H9 (cell line): ENCODE data around the gene STH. TPM values are rescaled to one million over a fixed set of nuclear protein-coding genes. Genes with fewer than 3 reads are reported as not detected.

ENCODE experiments used
- DNase-seq: peaks from one replicate; pipeline ENCODE4 v3.0.0-alpha.2; 2017
- H2AFZ ChIP-seq: one replicate; pipeline ENCODE4 v1.6.1; 2013; ENCODE audit warnings: mild to moderate bottlenecking, low read length, control low read depth, moderate library complexity
- H2AK5ac ChIP-seq: 2 replicates; pipeline ENCODE4 v1.6.1; 2013; ENCODE audit warnings: low read length, control low read depth, mixed read lengths; ENCODE audit not compliant: insufficient read length
- H2BK120ac ChIP-seq: one replicate; pipeline ENCODE4 v1.6.1; 2013; ENCODE audit warnings: low read depth, mild to moderate bottlenecking, low read length, control low read depth, inconsistent platforms; ENCODE audit not compliant: poor library complexity, severe bottlenecking
- H2BK12ac ChIP-seq: 2 replicates; pipeline ENCODE4 v1.6.1; 2013; ENCODE audit warnings: low read length, control low read depth, mixed read lengths, low read depth; ENCODE audit not compliant: insufficient read length
- H2BK15ac ChIP-seq: 2 replicates; pipeline ENCODE4 v1.6.1; 2013; ENCODE audit warnings: low read depth, low read length, control low read depth
- H2BK20ac ChIP-seq: one replicate; pipeline ENCODE4 v1.6.1; 2013; ENCODE audit warnings: low read depth, mild to moderate bottlenecking, low read length, control low read depth, inconsistent platforms; ENCODE audit not compliant: poor library complexity, severe bottlenecking
- H2BK5ac ChIP-seq: 2 replicates; pipeline ENCODE4 v1.6.1; 2013; ENCODE audit warnings: low read length, control low read depth, mixed read lengths; ENCODE audit not compliant: insufficient read length
- H3K14ac ChIP-seq: 2 replicates; pipeline ENCODE4 v1.6.1; 2013; ENCODE audit warnings: low read length, control low read depth; ENCODE audit not compliant: insufficient read depth
- H3K18ac ChIP-seq: 2 replicates; pipeline ENCODE4 v1.6.1; 2013; ENCODE audit warnings: low read depth, mild to moderate bottlenecking, mixed read lengths, low read length, control low read depth; ENCODE audit not compliant: insufficient read length
- H3K23ac ChIP-seq: 2 replicates; pipeline ENCODE4 v1.6.1; 2013; ENCODE audit warnings: low read length, control low read depth, mixed read lengths, low read depth; ENCODE audit not compliant: insufficient read length
- H3K23me2 ChIP-seq: 2 replicates; pipeline ENCODE4 v1.6.1; 2013; ENCODE audit warnings: low read depth, mild to moderate bottlenecking, mixed read lengths, low read length, control low read depth; ENCODE audit not compliant: insufficient read length, poor library complexity, severe bottlenecking
- H3K27ac ChIP-seq: 2 replicates; pipeline ENCODE4 v1.5.1; 2013; ENCODE audit warnings: low read length, control low read depth, mixed read lengths, low read depth; ENCODE audit not compliant: insufficient read length
- H3K27me3 ChIP-seq: 2 replicates; pipeline ENCODE4 v1.6.1; 2013; ENCODE audit warnings: low read length, control low read depth, inconsistent platforms; ENCODE audit not compliant: insufficient read depth
- H3K4ac ChIP-seq: 2 replicates; pipeline ENCODE4 v1.6.1; 2013; ENCODE audit warnings: low read depth, mild to moderate bottlenecking, control low read depth, inconsistent platforms, low read length, moderate library complexity
- H3K4me1 ChIP-seq: 2 replicates; pipeline ENCODE4 v1.6.1; 2013; ENCODE audit warnings: low read length, control low read depth, inconsistent platforms; ENCODE audit not compliant: insufficient read depth
- H3K4me2 ChIP-seq: 2 replicates; pipeline ENCODE4 v1.6.1; 2013; ENCODE audit warnings: low read length, control low read depth, mixed read lengths; ENCODE audit not compliant: insufficient read length, insufficient read depth
- H3K56ac ChIP-seq: 2 replicates; pipeline ENCODE4 v1.6.1; 2013; ENCODE audit warnings: low read depth, mild to moderate bottlenecking, mixed read lengths, low read length, control low read depth; ENCODE audit not compliant: insufficient read length
- H3K79me1 ChIP-seq: 2 replicates; pipeline ENCODE4 v1.6.1; 2013; ENCODE audit warnings: low read depth, mild to moderate bottlenecking, moderate library complexity, low read length, control low read depth, inconsistent platforms; ENCODE audit not compliant: insufficient read depth, poor library complexity, severe bottlenecking
- H3K79me2 ChIP-seq: 2 replicates; pipeline ENCODE4 v1.6.1; 2013; ENCODE audit warnings: low read length, control low read depth, inconsistent platforms; ENCODE audit not compliant: insufficient read depth
- H3K9ac ChIP-seq: 2 replicates; pipeline ENCODE4 v1.6.1; 2013; ENCODE audit warnings: low read length, control low read depth, mixed read lengths; ENCODE audit not compliant: insufficient read length; ENCODE audit errors: extremely low read depth
- H3K9me3 ChIP-seq: one replicate; pipeline ENCODE4 v1.6.1; 2013; ENCODE audit warnings: low read depth, low read length, inconsistent platforms; ENCODE audit not compliant: control insufficient read depth
- H3T11ph ChIP-seq: one replicate; pipeline ENCODE4 v1.6.1; 2013; ENCODE audit warnings: mild to moderate bottlenecking, low read length, control low read depth, inconsistent platforms
- H4K20me1 ChIP-seq: one replicate; pipeline ENCODE4 v1.6.1; 2013; ENCODE audit not compliant: control insufficient read depth, insufficient read length, insufficient read depth
- H4K5ac ChIP-seq: 2 replicates; pipeline ENCODE4 v1.6.1; 2013; ENCODE audit warnings: low read depth, mild to moderate bottlenecking, mixed read lengths, low read length, control low read depth; ENCODE audit not compliant: insufficient read length
- H4K8ac ChIP-seq: replicated peaks from 2 replicates; pipeline ENCODE4 v1.6.1; 2013; ENCODE audit warnings: low read length, control low read depth, mixed read lengths, low read depth; ENCODE audit not compliant: insufficient read length
- H4K91ac ChIP-seq: 2 replicates; pipeline ENCODE4 v1.6.1; 2013; ENCODE audit warnings: low read depth, mild to moderate bottlenecking, moderate library complexity, mixed read lengths, low read length, control low read depth; ENCODE audit not compliant: insufficient read length
- H3K27ac Mint-ChIP-seq, 3 experiments: 2 replicates in 2 of 3; 3 replicates in 1 of 3; pipeline ENCODE4 v1.8.0; 2020 to 2021; ENCODE audit warnings: mixed read lengths in 3 of 3, mild to moderate bottlenecking in 1 of 3, moderate library complexity in 1 of 3
- H3K27me3 Mint-ChIP-seq: 2 replicates; pipeline ENCODE4 v1.8.0; 2021; ENCODE audit warnings: low read depth, mild to moderate bottlenecking, moderate library complexity, mixed read lengths
- H3K36me3 Mint-ChIP-seq, 3 experiments: 2 replicates in 2 of 3; 3 replicates in 1 of 3; pipeline ENCODE4 v1.8.0; 2020 to 2021; ENCODE audit warnings: low read depth in 3 of 3, mixed read lengths in 3 of 3; ENCODE audit not compliant: insufficient read depth in 1 of 3
- H3K4me1 Mint-ChIP-seq, 2 experiments: 2 replicates each; pipeline ENCODE4 v1.8.0; 2020; ENCODE audit warnings: mixed read lengths in 2 of 2
- H3K4me3 Mint-ChIP-seq, 2 experiments: 2 replicates in 1 of 2; 3 replicates in 1 of 2; pipeline ENCODE4 v1.8.0; 2020 to 2021; ENCODE audit warnings: mild to moderate bottlenecking in 2 of 2, mixed read lengths in 2 of 2, moderate library complexity in 1 of 2
- H3K9me3 Mint-ChIP-seq, 2 experiments: 2 replicates in 1 of 2; 3 replicates in 1 of 2; pipeline ENCODE4 v1.8.0; 2020; ENCODE audit warnings: mild to moderate bottlenecking in 2 of 2, mixed read lengths in 2 of 2, moderate library complexity in 1 of 2
- CTCF ChIP-seq: fragments of 200-600 bp; sonication (generic); conservative IDR thresholded peaks from 3 replicates; pipeline ENCODE4 v1.8.0; 2021; ENCODE audit warnings: antibody characterized with exemption, mild to moderate bottlenecking
- WGBS: extraction: QIAGEN DNeasy Blood & Tissue Kit; methylation state at CpG from one replicate; pipeline ENCODE4 v1.1.7; 2013; ENCODE audit warnings: missing lambda C conversion rate, low lambda C conversion rate, mixed read lengths; ENCODE audit not compliant: insufficient read length; ENCODE audit errors: extremely low coverage; 5-methylcytosine and 5-hydroxymethylcytosine counted together
- total RNA-seq: library from RNA; stranded (reverse); gene quantifications from 2 replicates; pipeline ENCODE4 v1.2.1, GENCODE V29; 2021

Gene STH
- total RNA-seq, 1 experiment from 2014 or later, result not detected

GRCh38 chr17:46039592-46040186 is 40.6 kb downstream of the STH start:
- DNase-seq, result no peak
- Histone ChIP-seq H4K91ac (no peak overlapping the region), H2BK12ac (no peak overlapping the region), H3K4ac (no peak overlapping the region), H3K18ac (no peak overlapping the region), H3K56ac (no peak overlapping the region), H2BK20ac (no peak overlapping the region), H2AFZ (no peak overlapping the region), H3K4me1 (no peaks in the 10 kb centered on the region), H3K27ac (no peak overlapping the region), H3K79me2 (no peaks in the 10 kb centered on the region), H3K23ac (no peak overlapping the region), H2BK120ac (no peak overlapping the region), H2BK5ac (no peak overlapping the region), H3T11ph (no peak overlapping the region), H2BK15ac (no peak overlapping the region), H3K4me2 (no peak overlapping the region), H3K9ac (no peak overlapping the region), H4K5ac (no peak overlapping the region), H3K79me1 (no peaks in the 10 kb centered on the region), H3K14ac (no peak overlapping the region), H2AK5ac (no peak overlapping the region), H3K27me3 (no peaks in the 10 kb centered on the region), H4K8ac (no peak overlapping the region), H3K9me3 (no peaks in the 10 kb centered on the region), H4K20me1 (no peaks in the 10 kb centered on the region), H3K23me2 (no peaks in the 10 kb centered on the region)
- peaks cover 2% of the 10 kb centered on the region; the same call in 1 of the 2 replicates for H3K27me3 Mint-ChIP-seq
- no peak overlapping the region for H3K27ac Mint-ChIP-seq
- WGBS, result no CpG with 5 or more reads among the region's 5 CpGs
- H3K4me3 Mint-ChIP-seq, result no peak overlapping the region
- TF ChIP-seq CTCF, result no peak
- peaks cover 7 to 8% of the 10 kb centered on the region in 2 experiments for H3K4me1 Mint-ChIP-seq
- no peaks in the 10 kb centered on the region for H3K9me3 Mint-ChIP-seq
- peaks cover 35 to 89% (median 89%) of the 10 kb centered on the region in 3 experiments; a peak in 6 of 7 replicates for H3K36me3 Mint-ChIP-seq
